Cortex of kidney (tissue), 1 donor: ENCODE results near the gene ARRB1.
"Not testable (repeated sequence)": the region's sequence is repeated elsewhere in the genome, so short reads cannot be mapped to it uniquely, and the experiment has no call there.

ENCODE experiments used
- DNase-seq: peaks from one replicate; lab custom pipeline; 2025; lab: John Stamatoyannopoulos, UW

ARRB1 gene

GRCh38 chr11:75275581-75275980, 75.9 kb downstream of the ARRB1 start:
- DNase-seq, result no peak

GRCh38 chr11:75274716-75275115, 76.7 kb downstream of the ARRB1 start:
- not testable (repeated sequence) for DNase-seq

- DNase-seq, result no peak
Observed at GRCh38 chr11:75273411-75274391, 77.8 kb downstream of the ARRB1 start.

- DNase-seq, result no peak
Observed at GRCh38 chr11:75272821-75273301, 78.6 kb downstream of the ARRB1 start.

- no peak for DNase-seq
Observed at GRCh38 chr11:75272391-75272790, 79.1 kb downstream of the ARRB1 start.

GRCh38 chr11:75271730-75272129, 79.7 kb downstream of the ARRB1 start:
- no peak for DNase-seq

GRCh38 chr11:75270896-75271418, 80.5 kb downstream of the ARRB1 start:
- DNase-seq, result no peak

GRCh38 chr11:75269896-75270295, 81.6 kb downstream of the ARRB1 start:
- DNase-seq, result no peak

GRCh38 chr11:75269367-75269660, 82.1 kb downstream of the ARRB1 start:
- no peak for DNase-seq

GRCh38 chr11:75268626-75269366, 82.7 kb downstream of the ARRB1 start:
- no peak for DNase-seq

GRCh38 chr11:75267171-75267970, 84.1 kb downstream of the ARRB1 start:
- DNase-seq, result no peak

GRCh38 chr11:75265851-75266531, 85.5 kb downstream of the ARRB1 start:
- no peak for DNase-seq

- no peak for DNase-seq
Observed at GRCh38 chr11:75264971-75265370, 86.5 kb downstream of the ARRB1 start.

GRCh38 chr11:75264356-75264755, 87.1 kb downstream of the ARRB1 start:
- no peak for DNase-seq

- DNase-seq, result no peak
Observed at GRCh38 chr11:75263944-75264349, 87.5 kb downstream of the ARRB1 start.

GRCh38 chr11:75262961-75263852, 88.3 kb downstream of the ARRB1 start:
- no peak for DNase-seq

- DNase-seq, result no peak
Observed at GRCh38 chr11:75262436-75262835, 89.0 kb downstream of the ARRB1 start.

GRCh38 chr11:75261902-75262361, 89.5 kb downstream of the ARRB1 start:
- no peak for DNase-seq

GRCh38 chr11:75260396-75261170, 90.9 kb downstream of the ARRB1 start:
- DNase-seq, result no peak
